Activated CD4-positive, CD25-positive, alpha-beta regulatory T cell treated with anti-CD3 and anti-CD28 coated beads, Interleukin-2, amount 50 U/mL, for 72 hours (primary cell): ENCODE results near the gene EGR2.

Experiments
- DNase-seq: peaks from one replicate; pipeline ENCODE4 v3.0.0; 2021

Gene EGR2

GRCh38 chr10:62816331-62817120 lies at the start of gene EGR2:
EGR2 (minus strand) TSS chr10:62816366; CDS start chr10:62816029, 337 bp downstream.
- DNase-seq, result peak; percentile 92

- no peak for DNase-seq
Measured at GRCh38 chr10:62862447-62862846, 46.3 kb upstream of the EGR2 start.

- no peak for DNase-seq
Measured at GRCh38 chr10:62861507-62861906, 45.3 kb upstream of the EGR2 start.

GRCh38 chr10:62860946-62861345 lies 44.8 kb upstream of the EGR2 start:
- no peak for DNase-seq

- no peak for DNase-seq
Measured at GRCh38 chr10:62858364-62858763, 42.2 kb upstream of the EGR2 start.

GRCh38 chr10:62856021-62856420 lies 39.9 kb upstream of the EGR2 start:
- DNase-seq, result no peak

GRCh38 chr10:62853710-62854109 lies 37.5 kb upstream of the EGR2 start:
- DNase-seq, result no peak

- DNase-seq, result no peak
Measured at GRCh38 chr10:62852961-62853702, 37.0 kb upstream of the EGR2 start.

GRCh38 chr10:62851442-62851841 lies 35.3 kb upstream of the EGR2 start:
- DNase-seq, result no peak

- no peak for DNase-seq
Measured at GRCh38 chr10:62850646-62851045, 34.5 kb upstream of the EGR2 start.

GRCh38 chr10:62847433-62847832 lies 31.3 kb upstream of the EGR2 start:
- no peak for DNase-seq

- no peak for DNase-seq
Measured at GRCh38 chr10:62844280-62845011, 28.3 kb upstream of the EGR2 start.

GRCh38 chr10:62843600-62843999 lies 27.4 kb upstream of the EGR2 start:
- no peak for DNase-seq

GRCh38 chr10:62842983-62843382 lies 26.8 kb upstream of the EGR2 start:
- DNase-seq, result no peak

GRCh38 chr10:62839590-62839989 lies 23.4 kb upstream of the EGR2 start:
- no peak for DNase-seq

- no peak for DNase-seq
Measured at GRCh38 chr10:62831346-62831745, 15.2 kb upstream of the EGR2 start.

GRCh38 chr10:62830679-62831078 lies 14.5 kb upstream of the EGR2 start:
- DNase-seq, result no peak

GRCh38 chr10:62829622-62830021 lies 13.5 kb upstream of the EGR2 start:
- no peak for DNase-seq

- DNase-seq, result no peak
Measured at GRCh38 chr10:62826273-62826672, 10.1 kb upstream of the EGR2 start.

GRCh38 chr10:62820586-62820985 lies 4.4 kb upstream of the EGR2 start:
- no peak for DNase-seq

- DNase-seq, result no peak
Measured at GRCh38 chr10:62819141-62819920, 3.2 kb upstream of the EGR2 start.

GRCh38 chr10:62818426-62819011 lies 2.4 kb upstream of the EGR2 start:
- peak; percentile 47 for DNase-seq
